Tibial artery (tissue), 4 donors: ENCODE data around the gene NCOR1.
"Not testable (repeated sequence)": the region's sequence is repeated elsewhere in the genome, so short reads cannot be mapped to it uniquely, and the experiment has no call there.

ENCODE experiments used
- DNase-seq, 2 donors: peaks; one replicate each; pipeline ENCODE4 v3.0.0-alpha.2; 2019
- H3K27ac ChIP-seq, 2 donors: fragments of 200-600 bp; sonication (generic) in 1 of 2; 1 replicate in 1 of 2; 2 replicates in 1 of 2; pipeline ENCODE4 v1.5.1; 2018 to 2019; ENCODE audit warnings: mild to moderate bottlenecking in 1 of 2
- H3K27me3 ChIP-seq, 2 donors: fragments of 200-600 bp; sonication (generic) in 1 of 2; one replicate each; pipeline versions ENCODE4 v1.5.1 to v1.6.0; 2016 to 2019
- H3K36me3 ChIP-seq, 3 donors: fragments of 200-600 bp; sonication (generic) in 2 of 3; one replicate each; pipeline ENCODE4 v1.5.1; 2016 to 2019; ENCODE audit warnings: mild to moderate bottlenecking in 2 of 3
- H3K4me1 ChIP-seq, 4 donors: fragments of 200-600 bp; sonication (generic) in 2 of 4; 1 replicate in 3 of 4; 2 replicates in 1 of 4; pipeline ENCODE4 v1.5.1; 2016 to 2019
- H3K4me3 ChIP-seq, 2 donors: fragments of 200-600 bp; sonication (generic) in 1 of 2; 1 replicate in 1 of 2; 2 replicates in 1 of 2; pipeline ENCODE4 v1.5.1; 2018 to 2019; ENCODE audit warnings: mild to moderate bottlenecking in 2 of 2
- H3K9me3 ChIP-seq, 3 donors: fragments of 200-600 bp; sonication (generic) in 1 of 3; one replicate each; pipeline ENCODE4 v1.5.1; 2016 to 2019
- intact Hi-C: fragments of 100-400 bp; cut with DNase I; formaldehyde crosslinking; loops from one replicate; pipeline ENCODE4 v1.15.0; 2023; ENCODE audit warnings: low total_unique reads
- TF ChIP-seq, protein P1 (sequence below), 2 experiments: fragments of 200-600 bp in 1 of 2; fragments of 450-650 bp in 1 of 2; IDR thresholded peaks; one replicate each; pipeline ENCODE4 v1.5.1; 2017 to 2019; ENCODE audit warnings: antibody characterized with exemption in 2 of 2, mild to moderate bottlenecking in 1 of 2, moderate library complexity in 1 of 2

The NCOR1 gene

DNA sequence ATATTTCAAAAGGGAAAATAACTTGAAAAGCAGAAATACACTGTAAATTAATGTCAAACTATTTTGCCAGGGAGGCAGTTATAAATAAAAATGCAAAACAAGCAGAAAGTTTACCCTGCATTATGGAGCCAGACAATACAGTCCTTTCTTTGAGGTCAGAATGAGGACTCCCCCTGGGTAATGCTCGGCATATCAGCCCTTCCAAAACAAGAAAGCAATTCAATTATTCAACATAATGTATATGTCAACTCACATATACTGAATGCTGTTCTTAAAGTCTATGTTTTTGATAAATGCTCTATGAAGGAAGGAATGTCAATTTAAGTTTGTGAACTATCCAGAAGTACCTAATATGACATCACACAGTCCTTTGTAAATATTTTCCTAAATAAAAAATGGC is 143.3 kb downstream of the NCOR1 start:
- Histone ChIP-seq H3K27me3 (no peaks in the 10 kb centered on the region), H3K9me3 (no peaks in the 10 kb centered on the region), H3K4me1 (no peaks in the 10 kb centered on the region), H3K27ac (no peak overlapping the region), H3K4me3 (no peak overlapping the region), H3K36me3 (peaks cover 76 to 94% (median 78%) of the 10 kb centered on the region in 3 donors)
- no peak for DNase-seq
- TF ChIP-seq, protein P1, sequence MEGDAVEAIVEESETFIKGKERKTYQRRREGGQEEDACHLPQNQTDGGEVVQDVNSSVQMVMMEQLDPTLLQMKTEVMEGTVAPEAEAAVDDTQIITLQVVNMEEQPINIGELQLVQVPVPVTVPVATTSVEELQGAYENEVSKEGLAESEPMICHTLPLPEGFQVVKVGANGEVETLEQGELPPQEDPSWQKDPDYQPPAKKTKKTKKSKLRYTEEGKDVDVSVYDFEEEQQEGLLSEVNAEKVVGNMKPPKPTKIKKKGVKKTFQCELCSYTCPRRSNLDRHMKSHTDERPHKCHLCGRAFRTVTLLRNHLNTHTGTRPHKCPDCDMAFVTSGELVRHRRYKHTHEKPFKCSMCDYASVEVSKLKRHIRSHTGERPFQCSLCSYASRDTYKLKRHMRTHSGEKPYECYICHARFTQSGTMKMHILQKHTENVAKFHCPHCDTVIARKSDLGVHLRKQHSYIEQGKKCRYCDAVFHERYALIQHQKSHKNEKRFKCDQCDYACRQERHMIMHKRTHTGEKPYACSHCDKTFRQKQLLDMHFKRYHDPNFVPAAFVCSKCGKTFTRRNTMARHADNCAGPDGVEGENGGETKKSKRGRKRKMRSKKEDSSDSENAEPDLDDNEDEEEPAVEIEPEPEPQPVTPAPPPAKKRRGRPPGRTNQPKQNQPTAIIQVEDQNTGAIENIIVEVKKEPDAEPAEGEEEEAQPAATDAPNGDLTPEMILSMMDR (IDR thresholded peaks at IDR 0.05), result no peak
- intact Hi-C loops, result no loop called here

DNA sequence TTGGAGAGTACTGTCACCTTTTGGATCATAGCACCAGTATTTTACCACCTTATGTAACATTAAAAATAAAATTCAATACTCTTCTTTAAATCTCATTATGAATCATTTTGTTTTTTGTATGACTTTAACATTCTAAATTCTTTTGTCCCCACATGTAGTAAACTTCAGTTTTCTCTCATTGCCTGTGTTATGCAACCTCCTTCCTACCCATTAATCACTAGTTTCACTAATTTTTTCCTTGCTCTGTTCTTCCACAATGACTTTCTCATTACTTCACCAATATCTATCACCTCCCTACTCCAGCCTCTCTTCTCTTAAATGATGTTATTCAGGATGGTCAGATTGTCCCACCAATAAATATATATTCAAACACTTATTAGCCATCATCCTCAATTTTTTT is 147.0 kb downstream of the NCOR1 start:
- no peaks in the 10 kb centered on the region for H3K27me3 ChIP-seq
- intact Hi-C loops, result no loop called here
- TF ChIP-seq, protein P1 (IDR thresholded peaks at IDR 0.05), result no peak
- no peaks in the 10 kb centered on the region for H3K4me1 ChIP-seq
- no peak for DNase-seq
- H3K4me3 ChIP-seq, result no peak overlapping the region
- H3K9me3 ChIP-seq, result no peaks in the 10 kb centered on the region
- H3K27ac ChIP-seq, result no peak overlapping the region
- H3K36me3 ChIP-seq, result peaks cover 84 to 97% (median 91%) of the 10 kb centered on the region in 3 donors

DNA sequence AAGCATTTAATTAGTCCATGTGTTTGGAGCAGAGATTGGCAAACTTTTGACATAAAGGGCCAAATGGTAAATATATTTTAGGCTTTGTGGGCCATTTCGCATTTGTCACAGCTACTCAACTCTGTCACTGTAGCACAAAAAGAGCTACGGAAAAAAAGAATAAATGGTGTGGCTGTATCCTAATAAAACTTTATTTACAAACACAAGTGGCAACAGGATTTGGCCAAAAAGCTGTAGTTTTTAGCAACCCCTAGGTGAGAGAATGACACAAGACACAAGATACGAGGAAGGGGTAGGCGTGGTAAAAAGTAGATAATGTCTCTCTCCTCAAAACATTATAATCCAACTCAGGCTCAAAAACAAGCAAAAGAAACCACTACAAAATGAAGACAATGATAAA is 149.2 kb downstream of the NCOR1 start:
- Histone ChIP-seq H3K27ac (no peak overlapping the region), H3K27me3 (no peaks in the 10 kb centered on the region), H3K4me1 (no peaks in the 10 kb centered on the region), H3K36me3 (peaks cover 86 to 100% (median 94%) of the 10 kb centered on the region in 3 donors), H3K4me3 (no peak overlapping the region), H3K9me3 (no peaks in the 10 kb centered on the region)
- intact Hi-C loops, result no loop called here
- no peak for DNase-seq
- TF ChIP-seq, protein P1 (IDR thresholded peaks at IDR 0.05), result no peak

DNA sequence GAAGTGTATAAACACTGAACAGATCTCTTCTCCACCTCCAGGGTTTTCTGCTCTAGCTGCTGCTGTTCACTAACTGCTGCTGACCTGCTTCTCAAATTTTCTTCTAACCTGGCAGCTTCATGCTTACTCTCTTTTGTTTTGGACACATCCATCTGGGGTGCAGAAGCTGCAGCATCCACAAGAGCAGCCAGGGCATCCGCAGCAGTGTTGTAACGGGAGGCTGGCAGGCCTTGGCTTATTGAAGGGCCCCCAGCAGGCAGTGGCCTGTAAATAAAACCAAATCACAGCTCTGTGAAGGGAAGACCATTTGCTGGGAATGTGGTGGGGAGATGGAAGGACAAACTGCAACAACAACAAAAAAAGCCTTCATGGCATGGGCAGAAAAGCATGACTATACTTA is 153.7 kb downstream of the NCOR1 start:
- intact Hi-C loops, result no loop called here
- Histone ChIP-seq H3K36me3 (peaks cover 72 to 95% (median 77%) of the 10 kb centered on the region in 3 donors), H3K4me3 (no peak overlapping the region), H3K4me1 (no peaks in the 10 kb centered on the region), H3K9me3 (no peaks in the 10 kb centered on the region), H3K27ac (no peak overlapping the region), H3K27me3 (no peaks in the 10 kb centered on the region)
- TF ChIP-seq, protein P1 (IDR thresholded peaks at IDR 0.05), result no peak
- no peak for DNase-seq

DNA sequence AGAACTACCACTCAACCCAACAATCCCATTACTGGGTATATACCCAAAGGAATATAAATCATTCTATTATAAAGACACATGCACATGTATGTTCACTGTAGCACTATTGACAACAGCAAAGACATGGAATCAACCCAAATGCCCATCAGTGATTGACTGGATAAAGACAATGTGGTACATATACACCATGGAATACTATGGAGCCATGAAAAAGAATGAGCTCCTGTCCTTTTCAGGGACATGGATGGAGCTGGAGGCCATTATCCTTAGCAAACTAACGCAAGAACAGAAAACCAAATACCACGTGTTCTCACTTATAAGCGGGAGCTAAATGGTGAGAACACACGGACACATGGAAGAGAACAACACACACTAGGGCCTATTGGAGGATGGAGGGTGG is 160.2 kb downstream of the NCOR1 start:
- intact Hi-C loops, H3K27me3 ChIP-seq, H3K9me3 ChIP-seq, H3K4me1 ChIP-seq, DNase-seq, H3K4me3 ChIP-seq, H3K27ac ChIP-seq: not testable (repeated sequence)
- H3K36me3 ChIP-seq, result peaks cover 45 to 84% (median 70%) of the 10 kb centered on the region in 3 donors

DNA sequence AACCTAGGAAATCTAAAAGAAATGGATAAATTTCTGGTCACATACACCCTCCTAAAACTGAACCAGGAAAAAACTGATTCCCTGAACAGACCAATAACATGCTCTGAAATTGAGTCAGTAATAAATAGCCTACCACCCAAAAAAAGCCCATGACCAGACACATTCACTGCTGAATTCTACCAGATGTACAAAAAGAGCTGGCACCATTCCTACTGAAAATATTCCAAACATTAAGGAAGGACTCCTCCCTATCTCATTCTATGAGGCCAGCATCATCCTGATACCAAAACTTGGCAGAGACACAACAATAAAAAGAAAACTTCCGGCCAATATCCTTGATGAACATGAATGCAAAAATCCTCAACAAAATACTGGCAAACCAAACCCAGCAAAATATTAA is 162.8 kb downstream of the NCOR1 start:
- no peak overlapping the region for H3K4me3 ChIP-seq
- H3K36me3 ChIP-seq, result peaks cover 53 to 85% (median 74%) of the 10 kb centered on the region in 3 donors
- no peak overlapping the region for H3K27ac ChIP-seq
- DNase-seq, result no peak
- no peaks in the 10 kb centered on the region for H3K9me3 ChIP-seq
- TF ChIP-seq, protein P1 (IDR thresholded peaks at IDR 0.05), result no peak
- H3K27me3 ChIP-seq, result no peaks in the 10 kb centered on the region
- intact Hi-C loops, result no loop called here
- no peaks in the 10 kb centered on the region for H3K4me1 ChIP-seq
